Spleen (tissue), 11 donors: ENCODE data around the gene CDC5L. TPM values are rescaled to one million over a fixed set of nuclear protein-coding genes. Genes with fewer than 3 reads are reported as not detected.
"Not testable (repeated sequence)": the region's sequence is repeated elsewhere in the genome, so short reads cannot be mapped to it uniquely, and the experiment has no call there.

Source experiments
- DNase-seq: peaks from one replicate; pipeline ENCODE4 v3.0.0-alpha.2; 2020
- H3K27ac ChIP-seq, 8 donors: fragments of 200-600 bp; sonication (generic) in 7 of 8; 1 replicate in 4 of 8; 2 replicates in 4 of 8; pipeline versions ENCODE4 v1.5.0 to v1.8.0; 2016 to 2021; ENCODE audit warnings: inconsistent platforms in 4 of 8, mild to moderate bottlenecking in 4 of 8, moderate library complexity in 1 of 8
- H3K27me3 ChIP-seq, 7 donors: fragments of 200-600 bp; sonication (generic) in 6 of 7; replicated peaks in 1 of 7; 1 replicate in 4 of 7; 2 replicates in 3 of 7; pipeline versions ENCODE4 v1.5.0 to v1.8.0; 2016 to 2021; ENCODE audit warnings: inconsistent platforms in 3 of 7, mild to moderate bottlenecking in 1 of 7
- H3K36me3 ChIP-seq, 6 donors: fragments of 200-600 bp; sonication (generic) in 5 of 6; 1 replicate in 4 of 6; 2 replicates in 2 of 6; pipeline versions ENCODE4 v1.5.0 to v1.8.0; 2016 to 2021; ENCODE audit warnings: inconsistent platforms in 2 of 6
- H3K4me1 ChIP-seq, 6 donors: fragments of 200-600 bp; sonication (generic) in 5 of 6; 1 replicate in 3 of 6; 2 replicates in 3 of 6; pipeline versions ENCODE4 v1.5.0 to v1.8.0; 2016 to 2021; ENCODE audit warnings: inconsistent platforms in 3 of 6
- H3K4me3 ChIP-seq, 8 donors: fragments of 200-600 bp; sonication (generic) in 7 of 8; 1 replicate in 4 of 8; 2 replicates in 4 of 8; pipeline versions ENCODE4 v1.5.0 to v1.8.0; 2016 to 2021; ENCODE audit warnings: inconsistent platforms in 4 of 8, mild to moderate bottlenecking in 4 of 8, moderate library complexity in 2 of 8
- H3K9me3 ChIP-seq, 8 donors: fragments of 200-600 bp; sonication (generic) in 7 of 8; 1 replicate in 4 of 8; 2 replicates in 4 of 8; pipeline versions ENCODE4 v1.5.0 to v1.8.0; 2016 to 2021; ENCODE audit warnings: inconsistent platforms in 4 of 8
- CTCF ChIP-seq, 11 experiments: fragments of 200-600 bp in 7 of 11; fragments of 450-650 bp in 4 of 11; sonication (generic) in 4 of 11; IDR thresholded peaks in 8 of 11; conservative IDR thresholded peaks in 3 of 11; 1 replicate in 7 of 11; 2 replicates in 4 of 11; pipeline versions ENCODE4 v1.4.0 to v1.8.0; 2016 to 2021; ENCODE audit warnings: antibody characterized with exemption in 11 of 11, inconsistent platforms in 4 of 11, mild to moderate bottlenecking in 1 of 11
- POLR2A ChIP-seq, 3 donors: fragments of 450-650 bp; IDR thresholded peaks; one replicate each; pipeline ENCODE4 v1.5.1; 2017; ENCODE audit warnings: antibody characterized with exemption in 3 of 3, mild to moderate bottlenecking in 1 of 3
- POLR2AphosphoS5 ChIP-seq, 3 donors: sonication (generic); formaldehyde crosslinking; IDR thresholded peaks; one replicate each; pipeline ENCODE4 v1.5.1; 2017; ENCODE audit warnings: antibody characterized with exemption in 3 of 3
- WGBS, 5 donors: extraction: QIAGEN DNeasy Blood & Tissue Kit in 3 of 5; methylation state at CpG; one replicate each; pipeline versions ENCODE4 v1.1.5 to v1.1.7; 2013 to 2018; 5-methylcytosine and 5-hydroxymethylcytosine counted together
- intact Hi-C: fragments of 100-400 bp; cut with DNase I; formaldehyde crosslinking; loops from one replicate; pipeline ENCODE4 v1.15.0; 2023; ENCODE audit warnings: low total_unique reads
- polyA plus RNA-seq, 3 donors: library from polyadenylated mRNA; stranded (reverse); fragments of 200-250 nt; gene quantifications; one replicate each; pipeline ENCODE4 v1.2.1, GENCODE V29; 2013
- total RNA-seq, 7 donors: library from RNA; depleted of rRNA in 3 of 7; stranded (reverse); fragments of >200 nt in 3 of 7; fragmentation: NEBNext Ultra II Directional in 4 of 7; extraction: Animal tissue kit (Norgen Biotek cat#: 25700) in 4 of 7; gene quantifications; one replicate each; pipeline versions ENCODE4 v1.1.0 to v1.2.1, GENCODE V29; 2016 to 2021
- donor health status: healthy with polysubstance abuse.
- donor health status: DM: no; HTN: no; CAD: no; lungs with moderate emphysema.
- donor health status: DM: no; HTN: no; CAD: no.
- donor health status: Bipolar disorder and iron deficiency.
- donor health status: healthy.
- donor health status: DM: no; HTN: no; CAD: no.
- donor health status: DM: yes; HTN: yes; CAD: no.

The CDC5L gene
- total and polyA plus RNA-seq, 10 donors: 5.3 to 20.3 (median 18.1) TPM

- TF ChIP-seq POLR2AphosphoS5 (IDR thresholded peaks at IDR 0.05): no peak
- no peak for TF ChIP-seq CTCF (IDR thresholded peaks at IDR 0.05 in 8 of 11, conservative IDR thresholded peaks at IDR 0.05 in 3 of 11)
- TF ChIP-seq POLR2A (IDR thresholded peaks at IDR 0.05): no peak
- Histone ChIP-seq H3K4me1 (no peaks in the 10 kb centered on the region), H3K27ac (no peak overlapping the region), H3K9me3 (no peaks in the 10 kb centered on the region), H3K4me3 (no peak overlapping the region), H3K36me3 (no peaks in the 10 kb centered on the region), H3K27me3 (peaks cover 0 to 11% (median 1%) of the 10 kb centered on the region in 7 donors)
- intact Hi-C loops: no loop called here
- WGBS, 5 donors: 65 to 78% (median 76%) methylated on average over 6 of the region's 6 CpGs
- DNase-seq: no peak
Observed at GRCh38 chr6:44349904-44350649, 37.4 kb upstream of the CDC5L start.

DNA sequence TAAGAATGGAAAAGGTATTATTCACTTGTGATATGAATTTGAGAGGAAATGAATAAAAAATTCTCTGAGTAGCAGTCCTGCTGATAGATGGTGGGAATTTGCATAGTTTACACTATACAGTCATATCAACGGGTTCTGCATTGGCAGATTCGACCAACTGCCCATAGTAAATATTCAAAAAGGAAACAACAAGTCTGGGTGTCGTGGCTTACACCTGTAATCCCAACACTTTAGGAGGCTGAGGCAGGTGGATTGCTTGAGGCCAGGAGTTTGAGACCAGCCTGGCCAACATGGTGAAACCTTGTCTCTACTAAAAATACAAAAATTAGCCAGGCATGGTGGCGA is 36.9 kb upstream of the CDC5L start:
- H3K9me3 ChIP-seq, H3K27me3 ChIP-seq, intact Hi-C loops, DNase-seq, H3K4me1 ChIP-seq, H3K27ac ChIP-seq, H3K4me3 ChIP-seq, H3K36me3 ChIP-seq: not testable (repeated sequence)
- 73 to 83% (median 79%) methylated on average over 4 of the region's 4 CpGs for WGBS, 5 donors

- intact Hi-C loops: no loop called here
- TF ChIP-seq CTCF (IDR thresholded peaks at IDR 0.05 in 8 of 11, conservative IDR thresholded peaks at IDR 0.05 in 3 of 11) (no peak), POLR2AphosphoS5 (IDR thresholded peaks at IDR 0.05) (no peak), POLR2A (IDR thresholded peaks at IDR 0.05) (no peak)
- WGBS, 5 donors: 90 to 93% (median 92%) methylated on average over 4 of the region's 4 CpGs
Observed at GRCh38 chr6:44352259-44352658, 35.2 kb upstream of the CDC5L start.

GRCh38 chr6:44353336-44353735 is 34.2 kb upstream of the CDC5L start:
- Histone ChIP-seq H3K4me1 (no peaks in the 10 kb centered on the region), H3K9me3 (peaks cover 0 to 10% (median 3%) of the 10 kb centered on the region in 8 donors), H3K4me3 (no peak overlapping the region), H3K36me3 (no peaks in the 10 kb centered on the region), H3K27me3 (no peaks in the 10 kb centered on the region), H3K27ac (no peak overlapping the region)
- no peak for DNase-seq
- no peak for TF ChIP-seq POLR2A (IDR thresholded peaks at IDR 0.05)
- TF ChIP-seq POLR2AphosphoS5 (IDR thresholded peaks at IDR 0.05): no peak
- no peak for TF ChIP-seq CTCF (IDR thresholded peaks at IDR 0.05 in 8 of 11, conservative IDR thresholded peaks at IDR 0.05 in 3 of 11)
- WGBS, 5 donors: 72 to 84% (median 83%) methylated on average over 2 of the region's 2 CpGs
- intact Hi-C loops: no loop called here

More at GRCh38 chr6:44352259-44352658, 35.2 kb upstream of the CDC5L start:
- Histone ChIP-seq H3K9me3 (peaks cover 0 to 10% (median 3%) of the 10 kb centered on the region in 8 donors), H3K27me3 (no peaks in the 10 kb centered on the region), H3K4me3 (no peak overlapping the region), H3K27ac (no peak overlapping the region), H3K36me3 (no peaks in the 10 kb centered on the region), H3K4me1 (no peaks in the 10 kb centered on the region)
- DNase-seq: no peak
